PC-3 (cell line): ENCODE measurements around the gene BROX. TPM values are rescaled to one million over a fixed set of nuclear protein-coding genes. Genes with fewer than 3 reads are reported as not detected.

Experiments
- ATAC-seq: fragments of 200-7000 bp; cut with Tn5 transposase; 2 replicates; pipeline ENCODE4 v1.9.1; 2020; ENCODE audit warnings: mild to moderate bottlenecking, moderate library complexity
- BruUV-seq: library from RNA; stranded (reverse); fragments of 400-500 nt; replicated peaks from 2 replicates; lab custom pipeline; 2021; lab: Mats Ljungman, UMichigan
- CTCF ChIA-PET: fragments of 300-600 bp; sonication (Branson Sonifier 250); formaldehyde crosslinking; loops from one replicate; lab custom pipeline; 2022; ENCODE audit warnings: antibody characterized with exemption; lab: Charles Lee
- POLR2A ChIA-PET: fragments of 300-600 bp; sonication (Branson Sonifier 250); formaldehyde crosslinking; loops from one replicate; lab custom pipeline; 2022; ENCODE audit warnings: antibody characterized with exemption; ENCODE audit not compliant: unreplicated experiment; lab: Charles Lee
- DNase-seq: peaks from one replicate; pipeline ENCODE4 v3.0.0-alpha.2; 2015
- H2AFZ ChIP-seq: fragments of 300-600 bp; sonication (generic); 2 replicates; pipeline ENCODE4 v1.6.0; 2016; ENCODE audit warnings: antibody characterized with exemption, low read length
- H3F3A ChIP-seq: fragments of 300-600 bp; sonication (generic); one replicate; pipeline ENCODE4 v1.6.0; 2017; ENCODE audit warnings: antibody characterized with exemption, low read length, control low read depth, mild to moderate bottlenecking; ENCODE audit not compliant: unreplicated experiment
- H3K27ac ChIP-seq: fragments of 300-600 bp; sonication (generic); 2 replicates; pipeline ENCODE4 v1.5.1; 2016; ENCODE audit warnings: mild to moderate bottlenecking, low read length
- H3K27me3 ChIP-seq: fragments of 300-600 bp; sonication (generic); 2 replicates; pipeline ENCODE4 v1.6.1; 2016; ENCODE audit warnings: low read length, mixed read lengths
- H3K36me3 ChIP-seq: fragments of 300-600 bp; sonication (generic); 2 replicates; pipeline ENCODE4 v1.6.1; 2016; ENCODE audit warnings: low read depth, mixed run types, low read length, mixed read lengths
- H3K4me1 ChIP-seq: fragments of 300-600 bp; sonication (generic); 2 replicates; pipeline ENCODE4 v1.5.1; 2016; ENCODE audit warnings: low read length; ENCODE audit not compliant: insufficient read depth
- H3K4me2 ChIP-seq: fragments of 300-600 bp; sonication (generic); 2 replicates; pipeline ENCODE4 v1.6.0; 2016; ENCODE audit warnings: low read length
- H3K4me3 ChIP-seq: fragments of 300-600 bp; sonication (generic); 2 replicates; pipeline ENCODE4 v1.5.1; 2016; ENCODE audit warnings: mild to moderate bottlenecking, low read length, mixed read lengths
- H3K79me2 ChIP-seq: fragments of 300-600 bp; sonication (generic); 2 replicates; pipeline ENCODE4 v1.6.1; 2017; ENCODE audit warnings: low read length, mixed read lengths
- H3K9ac ChIP-seq: fragments of 300-600 bp; sonication (generic); 2 replicates; pipeline ENCODE4 v1.6.0; 2016; ENCODE audit warnings: mild to moderate bottlenecking, low read length
- H3K9me2 ChIP-seq: fragments of 300-600 bp; sonication (generic); replicated peaks from 2 replicates; pipeline ENCODE4 v1.6.1; 2016; ENCODE audit warnings: mixed run types, low read length, mixed read lengths
- H3K9me3 ChIP-seq: fragments of 300-600 bp; sonication (generic); 2 replicates; pipeline ENCODE4 v1.6.1; 2016; ENCODE audit warnings: low read length, mixed read lengths
- H4K20me1 ChIP-seq: fragments of 300-600 bp; sonication (generic); 2 replicates; pipeline ENCODE4 v1.6.1; 2016; ENCODE audit warnings: low read length, mixed read lengths
- CTCF ChIP-seq: fragments of 300-600 bp; sonication (generic); conservative IDR thresholded peaks from 2 replicates; pipeline ENCODE4 v1.5.1; 2017; ENCODE audit warnings: antibody characterized with exemption, low read depth, mild to moderate bottlenecking, low read length
- EZH2 ChIP-seq: fragments of 300-600 bp; sonication (generic); IDR thresholded peaks from one replicate; pipeline ENCODE4 v1.6.1; 2017; ENCODE audit warnings: antibody characterized with exemption, mild to moderate bottlenecking, low read length; ENCODE audit not compliant: unreplicated experiment
- EZH2phosphoT487 ChIP-seq: fragments of 300-600 bp; sonication (generic); IDR thresholded peaks from 2 replicates; pipeline ENCODE4 v1.6.1; 2018; ENCODE audit warnings: mild to moderate bottlenecking, antibody characterized with exemption, low read length, borderline replicate concordance
- intact Hi-C: fragments of 100-400 bp; cut with micrococcal nuclease; formaldehyde crosslinking; loops from 2 replicates; pipeline ENCODE4 v1.9.0; 2023
- total RNA-seq: library from RNA; depleted of rRNA; stranded (reverse); fragments of >200 nt; gene quantifications from 2 replicates; pipeline ENCODE4 v1.2.3, GENCODE V29; 2014

BROX gene
- total RNA-seq, 1 experiment from 2014 or later: 68.4 TPM

GRCh38 chr1:222754366-222755139, 42.2 kb downstream of the BROX start:
- ATAC-seq (peak; percentile 98), DNase-seq (peak; percentile 99)
- TF ChIP-seq EZH2phosphoT487: no peak
- no peak for TF ChIP-seq CTCF
- TF ChIP-seq EZH2: no peak
- Histone ChIP-seq H3K27ac (peak overlapping the region; percentile 85), H3K27me3 (no peaks in the 10 kb centered on the region), H3K79me2 (no peaks in the 10 kb centered on the region), H3K9me2 (no peaks in the 10 kb centered on the region), H3K9me3 (no peaks in the 10 kb centered on the region), H3K4me1 (peaks cover 21% of the 10 kb centered on the region), H3K4me3 (0 out of 2 replicates have a peak overlapping the region, but pooled peaks have one; percentile 0), H2AFZ (peak overlapping the region; percentile 56), H3K4me2 (peak overlapping the region; percentile 55), H3K9ac (peak overlapping the region; percentile 25), H3K36me3 (no peaks in the 10 kb centered on the region), H4K20me1 (no peaks in the 10 kb centered on the region), H3F3A (peaks cover 7% of the 10 kb centered on the region)
- CTCF ChIA-PET: interaction anchor here (0.6 to 1.3 kb wide), 8 partner anchors 15 to 884 kb away, joined by 3 to 12 read pairs (median 3); partner anchors contain the start of gene FAM177B
- POLR2A ChIA-PET: no interaction called here
- intact Hi-C loops: loop anchor here (1.0 to 5.0 kb wide), 2 partner anchors 16 to 328 kb away; no protein-coding TSS in a partner anchor
- BruUV-seq: no TSS peak

GRCh38 chr1:222757646-222758268, 45.4 kb downstream of the BROX start:
- no TSS peak for BruUV-seq
- CTCF ChIA-PET: no interaction called here

More at GRCh38 chr1:222757646-222758268, 45.4 kb downstream of the BROX start:
- ATAC-seq (no peak), DNase-seq (no peak)
- H3K79me2 ChIP-seq: no peaks in the 10 kb centered on the region
- H4K20me1 ChIP-seq: no peaks in the 10 kb centered on the region
- H2AFZ ChIP-seq: no peak overlapping the region
- POLR2A ChIA-PET: no interaction called here
- H3K4me1 ChIP-seq: peaks cover 21% of the 10 kb centered on the region
- H3K27ac ChIP-seq: no peak overlapping the region
- H3K9ac ChIP-seq: no peak overlapping the region
- no peaks in the 10 kb centered on the region for H3K9me2 ChIP-seq
- no peaks in the 10 kb centered on the region for H3K9me3 ChIP-seq
- H3K27me3 ChIP-seq: no peaks in the 10 kb centered on the region
- H3F3A ChIP-seq: peaks cover 7% of the 10 kb centered on the region
- no peak for TF ChIP-seq EZH2
- TF ChIP-seq EZH2phosphoT487: no peak
- no peak for TF ChIP-seq CTCF
- H3K36me3 ChIP-seq: no peaks in the 10 kb centered on the region
- no peak overlapping the region for H3K4me2 ChIP-seq
- H3K4me3 ChIP-seq: no peak overlapping the region
- intact Hi-C loops: no loop called here
